Effector memory CD4-positive, alpha-beta T cell (primary cell): ENCODE results near the gene PLCH1.

Source experiments
- DNase-seq, 3 donors: peaks; one replicate each; pipeline ENCODE4 v3.0.0-alpha.2; 2020
- H3K27ac ChIP-seq: 2 replicates; pipeline ENCODE4 v1.7.0; 2013; ENCODE audit warnings: mild to moderate bottlenecking, low read length, moderate library complexity; ENCODE audit not compliant: insufficient read depth, poor library complexity, severe bottlenecking
- H3K27me3 ChIP-seq: replicated peaks from 2 replicates; pipeline ENCODE4 v1.7.0; 2013; ENCODE audit warnings: mild to moderate bottlenecking, low read length; ENCODE audit not compliant: insufficient read depth, control insufficient read depth, poor library complexity, severe bottlenecking
- H3K36me3 ChIP-seq: 2 replicates; pipeline ENCODE4 v1.7.0; 2013; ENCODE audit warnings: mild to moderate bottlenecking, low read length, moderate library complexity; ENCODE audit not compliant: control insufficient read depth, insufficient read depth
- H3K4me1 ChIP-seq: 2 replicates; pipeline ENCODE4 v1.7.0; 2013; ENCODE audit warnings: low read length, mild to moderate bottlenecking; ENCODE audit not compliant: control insufficient read depth, insufficient read depth, poor library complexity, severe bottlenecking
- H3K4me3 ChIP-seq: 2 replicates; pipeline ENCODE4 v1.7.0; 2013; ENCODE audit warnings: low read length, low read depth, mild to moderate bottlenecking; ENCODE audit not compliant: insufficient read depth, poor library complexity, severe bottlenecking
- H3K9me3 ChIP-seq: 2 replicates; pipeline ENCODE4 v1.7.0; 2013; ENCODE audit warnings: mild to moderate bottlenecking, low read length, moderate library complexity; ENCODE audit not compliant: control insufficient read depth

PLCH1 gene

GRCh38 chr3:155736381-155736780 is 8.5 kb downstream of the PLCH1 start:
- DNase-seq: no peak
- H3K4me1 ChIP-seq: no peaks in the 10 kb centered on the region
- H3K4me3 ChIP-seq: no peak overlapping the region
- no peaks in the 10 kb centered on the region for H3K36me3 ChIP-seq
- H3K27ac ChIP-seq: no peak overlapping the region
- H3K9me3 ChIP-seq: no peaks in the 10 kb centered on the region
- H3K27me3 ChIP-seq: no peaks in the 10 kb centered on the region

GRCh38 chr3:155730843-155731242 is 14.0 kb downstream of the PLCH1 start:
- Histone ChIP-seq H3K4me3 (no peak overlapping the region), H3K36me3 (no peaks in the 10 kb centered on the region), H3K27ac (no peak overlapping the region), H3K4me1 (no peaks in the 10 kb centered on the region), H3K9me3 (no peaks in the 10 kb centered on the region), H3K27me3 (no peaks in the 10 kb centered on the region)
- DNase-seq: no peak

GRCh38 chr3:155727836-155728235 is 17.0 kb downstream of the PLCH1 start:
- no peak for DNase-seq
- Histone ChIP-seq H3K4me3 (no peak overlapping the region), H3K9me3 (no peaks in the 10 kb centered on the region), H3K27ac (no peak overlapping the region), H3K27me3 (no peaks in the 10 kb centered on the region), H3K4me1 (no peaks in the 10 kb centered on the region), H3K36me3 (no peaks in the 10 kb centered on the region)

GRCh38 chr3:155714295-155714718 is 30.6 kb downstream of the PLCH1 start:
- Histone ChIP-seq H3K36me3 (no peaks in the 10 kb centered on the region), H3K27ac (no peak overlapping the region), H3K9me3 (no peaks in the 10 kb centered on the region), H3K4me3 (no peak overlapping the region), H3K27me3 (no peaks in the 10 kb centered on the region), H3K4me1 (no peaks in the 10 kb centered on the region)
- no peak for DNase-seq

GRCh38 chr3:155712008-155712407 is 32.9 kb downstream of the PLCH1 start:
- no peak for DNase-seq
- Histone ChIP-seq H3K4me3 (no peak overlapping the region), H3K9me3 (no peaks in the 10 kb centered on the region), H3K36me3 (no peaks in the 10 kb centered on the region), H3K4me1 (no peaks in the 10 kb centered on the region), H3K27ac (no peak overlapping the region), H3K27me3 (no peaks in the 10 kb centered on the region)

GRCh38 chr3:155704771-155705559 is 39.9 kb downstream of the PLCH1 start:
- DNase-seq: no peak
- no peak overlapping the region for H3K27ac ChIP-seq

GRCh38 chr3:155704061-155704460 is 40.8 kb downstream of the PLCH1 start:
- H3K9me3 ChIP-seq: no peaks in the 10 kb centered on the region
- no peak for DNase-seq
- H3K4me3 ChIP-seq: no peak overlapping the region
- no peak overlapping the region for H3K27ac ChIP-seq
- no peaks in the 10 kb centered on the region for H3K36me3 ChIP-seq
- H3K27me3 ChIP-seq: no peaks in the 10 kb centered on the region
- no peaks in the 10 kb centered on the region for H3K4me1 ChIP-seq

More at GRCh38 chr3:155704771-155705559, 39.9 kb downstream of the PLCH1 start:
- Histone ChIP-seq H3K9me3 (no peaks in the 10 kb centered on the region), H3K4me1 (no peaks in the 10 kb centered on the region), H3K36me3 (no peaks in the 10 kb centered on the region), H3K4me3 (no peak overlapping the region), H3K27me3 (no peaks in the 10 kb centered on the region)

GRCh38 chr3:155702745-155703591 is 41.9 kb downstream of the PLCH1 start:
- Histone ChIP-seq H3K27me3 (no peaks in the 10 kb centered on the region), H3K4me3 (no peak overlapping the region), H3K4me1 (no peaks in the 10 kb centered on the region), H3K27ac (no peak overlapping the region), H3K9me3 (no peaks in the 10 kb centered on the region), H3K36me3 (no peaks in the 10 kb centered on the region)
- DNase-seq: no peak

- no peaks in the 10 kb centered on the region for H3K27me3 ChIP-seq
- no peak for DNase-seq
- no peaks in the 10 kb centered on the region for H3K4me1 ChIP-seq
- no peak overlapping the region for H3K27ac ChIP-seq
- no peaks in the 10 kb centered on the region for H3K9me3 ChIP-seq
- H3K4me3 ChIP-seq: no peak overlapping the region
- no peaks in the 10 kb centered on the region for H3K36me3 ChIP-seq
Measured at GRCh38 chr3:155701882-155702465, 42.9 kb downstream of the PLCH1 start.

GRCh38 chr3:155697542-155697941 is 47.3 kb downstream of the PLCH1 start:
- Histone ChIP-seq H3K27me3 (no peaks in the 10 kb centered on the region), H3K27ac (no peak overlapping the region), H3K9me3 (no peaks in the 10 kb centered on the region), H3K4me1 (no peaks in the 10 kb centered on the region), H3K36me3 (no peaks in the 10 kb centered on the region), H3K4me3 (no peak overlapping the region)
- DNase-seq: no peak
